ENCODE measurements around the gene BLID. TPM values are rescaled to one million over a fixed set of nuclear protein-coding genes. Genes with fewer than 3 reads are reported as not detected.
A peak's percentile ranks its signal among the peaks of the same experiment; 100 is the strongest.

The BLID gene
- total RNA-seq, 2 donors from 2014 or later: 3.3 TPM; not detected in 1

GRCh38 chr11:122150216-122151124, 34.5 kb upstream of the BLID start:
- no peak for DNase-seq (ENCODE audit: low spot score)
- TF ChIP-seq POLR2AphosphoS5 (IDR thresholded peaks at IDR 0.05): peak; percentile 24
- TF ChIP-seq POLR2A (IDR thresholded peaks at IDR 0.05): no peak
- H3K9me3 ChIP-seq: no peaks in the 10 kb centered on the region
- 33% methylated on average over 5 of the region's 5 CpGs for WGBS
- H3K27me3 ChIP-seq (replicated peaks; ENCODE audit: insufficient read depth): no peaks in the 10 kb centered on the region
- H3K4me3 ChIP-seq: no peak overlapping the region
- no peaks in the 10 kb centered on the region for H3K36me3 ChIP-seq
- H3K4me1 ChIP-seq (replicated peaks): peaks cover 5% of the 10 kb centered on the region
- no peak overlapping the region for H3K27ac ChIP-seq
- intact Hi-C loops (cut with DNase I): no loop called here

- Histone ChIP-seq H3K4me3 (no peak overlapping the region), H3K27ac (no peak overlapping the region)
- 43% methylated on average over 4 of the region's 4 CpGs for WGBS
Observed at GRCh38 chr11:122149202-122149601, 33.2 kb upstream of the BLID start.

GRCh38 chr11:122146475-122146874, 30.5 kb upstream of the BLID start:
- Histone ChIP-seq H3K4me1 (replicated peaks) (peaks cover 5% of the 10 kb centered on the region), H3K9me3 (no peaks in the 10 kb centered on the region), H3K4me3 (no peak overlapping the region), H3K36me3 (no peaks in the 10 kb centered on the region), H3K27me3 (replicated peaks; ENCODE audit: insufficient read depth) (no peaks in the 10 kb centered on the region), H3K27ac (no peak overlapping the region)
- no peak for DNase-seq (ENCODE audit: low spot score)
- WGBS: 83% methylated on average over 2 of the region's 2 CpGs
- intact Hi-C loops (cut with DNase I): no loop called here
- TF ChIP-seq POLR2A (IDR thresholded peaks at IDR 0.05): no peak
- no peak for TF ChIP-seq CTCF (IDR thresholded peaks at IDR 0.05)
- no peak for TF ChIP-seq POLR2AphosphoS5 (IDR thresholded peaks at IDR 0.05)

More at GRCh38 chr11:122149202-122149601, 33.2 kb upstream of the BLID start:
- intact Hi-C loops (cut with DNase I): no loop called here
- Histone ChIP-seq H3K27me3 (replicated peaks; ENCODE audit: insufficient read depth) (no peaks in the 10 kb centered on the region), H3K36me3 (no peaks in the 10 kb centered on the region), H3K9me3 (no peaks in the 10 kb centered on the region), H3K4me1 (replicated peaks) (peaks cover 5% of the 10 kb centered on the region)
- DNase-seq (ENCODE audit: low spot score): no peak
- no peak for TF ChIP-seq POLR2AphosphoS5 (IDR thresholded peaks at IDR 0.05)
- no peak for TF ChIP-seq POLR2A (IDR thresholded peaks at IDR 0.05)
- no peak for TF ChIP-seq CTCF (IDR thresholded peaks at IDR 0.05)

- TF ChIP-seq POLR2A (IDR thresholded peaks at IDR 0.05) (no peak), CTCF (IDR thresholded peaks at IDR 0.05) (no peak)
Observed at GRCh38 chr11:122145715-122146274, 29.8 kb upstream of the BLID start.

GRCh38 chr11:122144752-122145151, 28.7 kb upstream of the BLID start:
- H3K4me3 ChIP-seq: no peak overlapping the region
- no peak for DNase-seq (ENCODE audit: low spot score)
- H3K4me1 ChIP-seq (replicated peaks): no peaks in the 10 kb centered on the region
- 94% methylated on average over 3 of the region's 3 CpGs for WGBS
- no peaks in the 10 kb centered on the region for H3K36me3 ChIP-seq
- no peak overlapping the region for H3K27ac ChIP-seq
- H3K27me3 ChIP-seq (replicated peaks; ENCODE audit: insufficient read depth): no peaks in the 10 kb centered on the region
- TF ChIP-seq POLR2AphosphoS5 (IDR thresholded peaks at IDR 0.05): no peak
- no peak for TF ChIP-seq CTCF (IDR thresholded peaks at IDR 0.05)
- TF ChIP-seq POLR2A (IDR thresholded peaks at IDR 0.05): no peak
- no peaks in the 10 kb centered on the region for H3K9me3 ChIP-seq
- intact Hi-C loops (cut with DNase I): no loop called here

More at GRCh38 chr11:122145715-122146274, 29.8 kb upstream of the BLID start:
- Histone ChIP-seq H3K4me1 (replicated peaks) (peaks cover 2% of the 10 kb centered on the region), H3K9me3 (no peaks in the 10 kb centered on the region), H3K27me3 (replicated peaks; ENCODE audit: insufficient read depth) (no peaks in the 10 kb centered on the region), H3K27ac (no peak overlapping the region), H3K36me3 (no peaks in the 10 kb centered on the region), H3K4me3 (no peak overlapping the region)
- intact Hi-C loops (cut with DNase I): no loop called here
- DNase-seq (ENCODE audit: low spot score): no peak

All from prostate gland (tissue), 2 donors.